Natural killer cell (primary cell): ENCODE results near the gene CALR3. TPM values are rescaled to one million over a fixed set of nuclear protein-coding genes. Genes with fewer than 3 reads are reported as not detected.

Experiments
- ATAC-seq, 3 donors: fragments of 150-1000 bp in 2 of 3; fragments of 200-7000 bp in 1 of 3; cut with Tn5 transposase; 1 replicate in 1 of 3; 2 replicates in 2 of 3; pipeline ENCODE4 v1.10.0; 2021; ENCODE audit warnings: mild to moderate bottlenecking in 2 of 3, moderate library complexity in 2 of 3
- DNase-seq, 2 donors: peaks; one replicate each; pipeline versions ENCODE4 v3.0.0 to v3.0.0-alpha.2; 2013 to 2021; ENCODE audit warnings: mixed read lengths in 1 of 2
- H3K27ac ChIP-seq: one replicate; pipeline ENCODE4 v1.5.1; 2013; ENCODE audit warnings: mild to moderate bottlenecking, low read length
- H3K27me3 ChIP-seq: one replicate; pipeline ENCODE4 v1.6.1; 2013; ENCODE audit warnings: low read length; ENCODE audit not compliant: control insufficient read depth, insufficient read depth
- H3K36me3 ChIP-seq: one replicate; pipeline ENCODE4 v1.6.1; 2013; ENCODE audit warnings: low read length; ENCODE audit not compliant: control insufficient read depth, insufficient read depth
- H3K4me1 ChIP-seq: one replicate; pipeline ENCODE4 v1.6.1; 2013; ENCODE audit warnings: low read length; ENCODE audit not compliant: control insufficient read depth, insufficient read depth
- H3K4me3 ChIP-seq: one replicate; pipeline ENCODE4 v1.5.1; 2013; ENCODE audit warnings: low read length
- H3K9me3 ChIP-seq: one replicate; pipeline ENCODE4 v1.6.1; 2013; ENCODE audit warnings: low read length; ENCODE audit not compliant: control insufficient read depth, insufficient read depth
- H3K27ac Mint-ChIP-seq, 2 donors: one replicate each; pipeline ENCODE4 v1.8.0; 2022; ENCODE audit warnings: mild to moderate bottlenecking in 2 of 2, mixed read lengths in 2 of 2, moderate library complexity in 1 of 2
- H3K27me3 Mint-ChIP-seq, 2 donors: one replicate each; pipeline ENCODE4 v1.8.0; 2022; ENCODE audit warnings: low read depth in 2 of 2, mixed read lengths in 2 of 2
- H3K36me3 Mint-ChIP-seq: one replicate; pipeline ENCODE4 v1.8.0; 2022; ENCODE audit warnings: mixed read lengths
- H3K4me1 Mint-ChIP-seq, 2 donors: one replicate each; pipeline ENCODE4 v1.8.0; 2022; ENCODE audit warnings: mixed read lengths in 2 of 2
- H3K4me3 Mint-ChIP-seq: one replicate; pipeline ENCODE4 v1.8.0; 2022; ENCODE audit warnings: mild to moderate bottlenecking, moderate library complexity, mixed read lengths
- H3K9me3 Mint-ChIP-seq, 2 donors: one replicate each; pipeline ENCODE4 v1.8.0; 2022; ENCODE audit warnings: mixed read lengths in 2 of 2
- CTCF ChIP-seq: fragments of 200-600 bp; IDR thresholded peaks from one replicate; pipeline ENCODE4 v1.8.0; 2022; ENCODE audit warnings: antibody characterized with exemption
- WGBS: methylation state at CpG from one replicate; pipeline ENCODE4 v1.1.7; 2013; ENCODE audit warnings: missing lambda C conversion rate; ENCODE audit not compliant: insufficient coverage; 5-methylcytosine and 5-hydroxymethylcytosine counted together
- intact Hi-C: fragments of 100-400 bp; cut with micrococcal nuclease; formaldehyde crosslinking; loops from one replicate; pipeline ENCODE4 v1.14.2; 2022
- total RNA-seq, 4 donors: library from RNA; stranded (reverse); fragments of 120-200 nt in 1 of 4; gene quantifications; one replicate each; pipeline versions ENCODE4 v1.2.3 to v1.2.4, GENCODE V29; 2013 to 2022

CALR3 gene
- total RNA-seq, 3 donors from 2014 or later (not counting 1 experiment from before 2014, with no cell fraction given) = not detected

- intact Hi-C loops = no loop called here
- TF ChIP-seq CTCF = no peak
- H3K4me1 ChIP-seq = no peaks in the 10 kb centered on the region
- no peaks in the 10 kb centered on the region for H3K9me3 ChIP-seq
- H3K27me3 ChIP-seq = no peaks in the 10 kb centered on the region
- ATAC-seq = no peak
- Mint-ChIP-seq H3K4me1 (no peaks in the 10 kb centered on the region), H3K27me3 (no peaks in the 10 kb centered on the region), H3K36me3 (no peaks in the 10 kb centered on the region), H3K4me3 (no peak overlapping the region), H3K9me3 (no peaks in the 10 kb centered on the region), H3K27ac (no peak overlapping the region)
- H3K4me3 ChIP-seq = no peak overlapping the region
- no peak for DNase-seq
- H3K36me3 ChIP-seq = no peaks in the 10 kb centered on the region
- H3K27ac ChIP-seq = no peak overlapping the region
- WGBS = 94% methylated on average over 7 of the region's 7 CpGs
Observed at GRCh38 chr19:16482745-16483144, 13.2 kb downstream of the CALR3 start.

- Histone ChIP-seq H3K27me3 (no peaks in the 10 kb centered on the region), H3K4me1 (peaks cover 3% of the 10 kb centered on the region), H3K4me3 (no peak overlapping the region), H3K27ac (no peak overlapping the region), H3K36me3 (no peaks in the 10 kb centered on the region), H3K9me3 (no peaks in the 10 kb centered on the region)
- H3K4me1 Mint-ChIP-seq = no peaks in the 10 kb centered on the region
- H3K4me3 Mint-ChIP-seq = no peak overlapping the region
- H3K27ac Mint-ChIP-seq = no peak overlapping the region
- H3K9me3 Mint-ChIP-seq = no peaks in the 10 kb centered on the region
- WGBS = 100% methylated on average over 1 of the region's 1 CpG
- no peak for ATAC-seq
- no peaks in the 10 kb centered on the region for H3K36me3 Mint-ChIP-seq
- no peaks in the 10 kb centered on the region for H3K27me3 Mint-ChIP-seq
- intact Hi-C loops = no loop called here
- TF ChIP-seq CTCF = no peak
- DNase-seq = no peak
Observed at GRCh38 chr19:16477311-16477710, 18.7 kb downstream of the CALR3 start.

GRCh38 chr19:16476401-16476800 lies 19.6 kb downstream of the CALR3 start:
- Histone ChIP-seq H3K27ac (no peak overlapping the region), H3K36me3 (no peaks in the 10 kb centered on the region), H3K4me3 (no peak overlapping the region), H3K9me3 (no peaks in the 10 kb centered on the region), H3K27me3 (no peaks in the 10 kb centered on the region), H3K4me1 (peaks cover 6% of the 10 kb centered on the region)
- Mint-ChIP-seq H3K4me3 (no peak overlapping the region), H3K9me3 (no peaks in the 10 kb centered on the region), H3K27ac (no peak overlapping the region), H3K4me1 (no peaks in the 10 kb centered on the region), H3K27me3 (no peaks in the 10 kb centered on the region), H3K36me3 (no peaks in the 10 kb centered on the region)
- TF ChIP-seq CTCF = no peak
- WGBS = 91% methylated on average over 3 of the region's 3 CpGs
- intact Hi-C loops = no loop called here
- ATAC-seq = no peak
- DNase-seq = no peak

- H3K4me3 Mint-ChIP-seq = peak overlapping the region; percentile 40
- H3K4me1 Mint-ChIP-seq = peaks cover 20% of the 10 kb centered on the region in 2 donors
- no peaks in the 10 kb centered on the region for H3K36me3 Mint-ChIP-seq
- Histone ChIP-seq H3K4me1 (peaks cover 25% of the 10 kb centered on the region), H3K36me3 (no peaks in the 10 kb centered on the region), H3K4me3 (no peak overlapping the region), H3K9me3 (no peaks in the 10 kb centered on the region), H3K27ac (no peak overlapping the region), H3K27me3 (no peaks in the 10 kb centered on the region)
- WGBS = 92% methylated on average over 12 of the region's 13 CpGs
- no peak overlapping the region for H3K27ac Mint-ChIP-seq
- H3K9me3 Mint-ChIP-seq = no peaks in the 10 kb centered on the region
- no peak for TF ChIP-seq CTCF
- H3K27me3 Mint-ChIP-seq = no peaks in the 10 kb centered on the region
- ATAC-seq (no peak), DNase-seq (no peak)
- intact Hi-C loops = no loop called here
Observed at GRCh38 chr19:16473875-16474392, 22.0 kb downstream of the CALR3 start.
